GM12878 (cell line): Measurements from ENCODE around the gene PTGR3. TPM values are rescaled to one million over a fixed set of nuclear protein-coding genes. Genes with fewer than 3 reads are reported as not detected.
A peak's percentile ranks its signal among the peaks of the same experiment; 100 is the strongest.

Source experiments
- ATAC-seq: fragments of 200-7000 bp; cut with Tn5 transposase; 3 replicates; pipeline ENCODE4 v1.9.1; 2020; ENCODE audit warnings: mild to moderate bottlenecking, moderate library complexity
- BruUV-seq: library from RNA; stranded (reverse); fragments of 400-500 nt; replicated peaks from 2 replicates; lab custom pipeline; 2021; lab: Mats Ljungman, UMichigan
- CTCF ChIA-PET: fragments of 300-600 bp; sonication (Branson Sonifier 250); formaldehyde crosslinking; extraction: SDS; loops from one replicate; lab custom pipeline; 2021; ENCODE audit warnings: inconsistent platforms; lab: Yijun Ruan, JAX
- POLR2A ChIA-PET: fragments of 350-600 bp; formaldehyde crosslinking; extraction: SDS; loops from one replicate; lab custom pipeline; 2021; ENCODE audit warnings: inconsistent platforms; lab: Charles Lee
- RAD21 ChIA-PET: fragments of 300-600 bp; sonication (Branson Sonifier 250); formaldehyde crosslinking; loops from one replicate; lab custom pipeline; 2023; ENCODE audit warnings: antibody characterized with exemption; ENCODE audit not compliant: unreplicated experiment; lab: Charles Lee
- SMC1A ChIA-PET: fragments of 300-600 bp; sonication (Branson Sonifier 250); formaldehyde crosslinking; loops from one replicate; lab custom pipeline; 2023; ENCODE audit not compliant: unreplicated experiment, uncharacterized antibody; lab: Charles Lee
- DNase-seq: peaks from one replicate; pipeline ENCODE4 v3.0.0-alpha.2; 2011; ENCODE audit warnings: low read depth, low spot score
- FAIRE-seq: peaks from 3 replicates; lab custom pipeline; 2011; peaks lifted over from hg19 to GRCh38; lab: Jason Lieb, UNC
- H2AFZ ChIP-seq: 2 replicates; pipeline ENCODE4 v1.6.0; 2011; ENCODE audit warnings: low read depth, low read length, control low read depth; ENCODE audit not compliant: control insufficient read depth
- H3K27ac ChIP-seq: 2 replicates; pipeline ENCODE4 v1.5.1; 2011; ENCODE audit warnings: control low read depth; ENCODE audit not compliant: control insufficient read depth, insufficient read depth
- H3K27me3 ChIP-seq, 2 experiments: replicated peaks in 1 of 2; 2 replicates each; pipeline versions ENCODE4 v1.6.0 to v1.6.1; 2011; ENCODE audit warnings: low read length in 1 of 2; ENCODE audit not compliant: control insufficient read depth in 2 of 2, insufficient read depth in 2 of 2
- H3K36me3 ChIP-seq, 2 experiments: 2 replicates each; pipeline ENCODE4 v1.5.1; 2011; ENCODE audit warnings: low read length in 1 of 2; ENCODE audit not compliant: control insufficient read depth in 2 of 2, insufficient read depth in 2 of 2
- H3K4me1 ChIP-seq: 2 replicates; pipeline ENCODE4 v1.6.1; 2011; ENCODE audit warnings: mild to moderate bottlenecking, low read length, moderate library complexity, mixed read lengths; ENCODE audit not compliant: control insufficient read depth, insufficient read depth
- H3K4me2 ChIP-seq: 2 replicates; pipeline ENCODE4 v1.6.0; 2011; ENCODE audit warnings: control low read depth; ENCODE audit not compliant: control insufficient read depth, insufficient read depth
- H3K4me3 ChIP-seq: fragments of 200-600 bp; sonication (generic); 2 replicates; pipeline ENCODE4 v1.5.1; 2016
- H3K79me2 ChIP-seq: 2 replicates; pipeline ENCODE4 v1.6.0; 2011; ENCODE audit warnings: low read length; ENCODE audit not compliant: control insufficient read depth, insufficient read depth
- H3K9ac ChIP-seq: 2 replicates; pipeline ENCODE4 v1.8.0; 2011; ENCODE audit warnings: low read length, control low read depth, mixed read lengths; ENCODE audit not compliant: control insufficient read depth, insufficient read depth
- H3K9me3 ChIP-seq: replicated peaks from 3 replicates; pipeline ENCODE4 v1.5.1; 2011; ENCODE audit warnings: mild to moderate bottlenecking, low read length; ENCODE audit not compliant: control insufficient read depth, insufficient read depth
- H4K20me1 ChIP-seq: 2 replicates; pipeline ENCODE4 v1.6.0; 2011; ENCODE audit not compliant: control insufficient read depth, insufficient read depth
- CTCF ChIP-seq, 3 experiments: IDR thresholded peaks in 2 of 3; conservative IDR thresholded peaks in 1 of 3; 2 replicates each; pipeline ENCODE4 v1.5.1; 2011; ENCODE audit warnings: low read depth in 3 of 3, low read length in 3 of 3, mild to moderate bottlenecking in 3 of 3, control low read depth in 2 of 3, moderate library complexity in 2 of 3, inconsistent platforms in 1 of 3, mixed read lengths in 1 of 3; ENCODE audit not compliant: control insufficient read depth in 2 of 3, insufficient read depth in 1 of 3; ENCODE audit errors: extremely low read depth in 1 of 3
- SRF ChIP-seq, 2 experiments: IDR thresholded peaks; 2 replicates each; pipeline ENCODE4 v1.6.1; 2011; ENCODE audit warnings: low read depth in 2 of 2, low read length in 2 of 2, mild to moderate bottlenecking in 1 of 2, moderate library complexity in 1 of 2
- ZNF217 ChIP-seq: fragments of 450-650 bp; IDR thresholded peaks from 2 replicates; pipeline ENCODE4 v1.6.1; 2017; ENCODE audit warnings: antibody characterized with exemption, mild to moderate bottlenecking
- WGBS: methylation state at CpG from one replicate; pipeline ENCODE4 v1.1.6; 2016; ENCODE audit warnings: low lambda C conversion rate; ENCODE audit not compliant: insufficient replicate concordance, insufficient coverage; ENCODE audit errors: missing lambda C conversion rate; 5-methylcytosine and 5-hydroxymethylcytosine counted together
- in situ Hi-C: fragments of 300-500 bp; cut with MboI; formaldehyde crosslinking; loops from 9 replicates; pipeline ENCODE4 v1.14.3; 2018; ENCODE audit warnings: mixed read lengths
- intact Hi-C: fragments of 100-400 bp; cut with micrococcal nuclease; formaldehyde crosslinking; loops from one replicate; pipeline ENCODE4 v1.14.2; 2022; ENCODE audit not compliant: unreplicated experiment
- polyA plus RNA-seq, 11 experiments: library from polyadenylated mRNA; depleted of rRNA in 4 of 11; unstranded in 6 of 11; stranded (reverse) in 5 of 11; fragments of >200 nt; fragmentation: Nextera tagmentation in 4 of 11; fragmentation: Illumina TruSeq in 1 of 11; extraction: Ambion mirVana in 4 of 11; extraction: Trizol in 1 of 11; gene quantifications; 1 replicate in 1 of 11; 2 replicates in 10 of 11; pipeline versions ENCODE4 v1.2.1 to v1.2.3, GENCODE V29; 2011 to 2016; ENCODE audit warnings: inconsistent platforms in 2 of 11, missing spikeins in 2 of 11, low read depth in 1 of 11
- total RNA-seq, 4 experiments: library from RNA; depleted of rRNA in 3 of 4; stranded (reverse); fragments of >200 nt in 3 of 4; fragmentation: Illumina TruSeq in 1 of 4; extraction: Trizol in 1 of 4; gene quantifications; 2 replicates each; pipeline versions ENCODE4 v1.2.1 to v1.2.3, GENCODE V29; 2013 to 2021

The PTGR3 gene
- total and polyA plus RNA-seq, 10 of the 15 experiments (the other 5 are each of a cell fraction or from before 2014, with no cell fraction given): 6.2 to 69.8 (median 21.9) TPM

DNA sequence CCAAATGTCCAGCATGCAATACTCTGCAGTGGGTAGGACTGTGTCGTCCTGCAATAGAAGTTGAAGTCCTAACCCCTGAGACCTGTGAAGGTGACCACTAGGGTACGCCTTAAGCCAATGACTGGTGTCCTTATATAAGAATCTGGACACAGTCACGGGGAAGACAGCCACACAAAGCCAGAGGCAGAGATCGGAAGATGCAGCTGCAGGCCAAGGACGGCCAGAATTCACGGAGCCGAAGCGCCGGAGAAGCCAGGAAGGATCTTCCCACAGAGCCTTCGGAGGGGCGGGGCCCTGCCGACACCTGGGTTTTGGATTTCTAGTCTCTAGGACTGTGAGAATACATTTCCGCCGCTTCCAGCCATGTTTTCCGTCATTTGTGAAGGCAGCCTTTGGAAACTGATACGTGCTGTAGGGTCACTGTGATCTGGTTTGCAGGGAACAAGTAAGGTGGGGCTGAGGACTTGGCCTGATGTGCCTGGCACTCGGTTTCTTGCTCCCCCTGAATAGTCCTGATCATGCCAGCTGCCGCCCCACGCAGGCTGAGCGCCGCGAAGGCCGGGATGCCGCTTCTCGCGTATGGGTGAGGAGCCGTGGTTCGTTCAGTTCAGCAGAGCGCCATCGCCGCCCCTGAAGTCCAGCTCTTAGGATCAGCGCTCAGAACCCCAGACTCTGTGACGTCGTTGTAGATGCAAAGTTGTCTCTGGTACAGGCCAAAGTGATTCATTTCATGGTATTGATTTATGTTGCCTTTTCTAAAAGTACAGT lies 38.7 kb downstream of the PTGR3 start:
- Histone ChIP-seq H3K79me2 (no peaks in the 10 kb centered on the region), H3K4me2 (no peak overlapping the region), H3K9ac (no peak overlapping the region), H3K27me3 (no peaks in the 10 kb centered on the region), H3K27ac (no peak overlapping the region), H3K4me3 (no peak overlapping the region), H3K36me3 (no peaks in the 10 kb centered on the region), H2AFZ (no peak overlapping the region), H3K4me1 (peaks cover 15% of the 10 kb centered on the region), H4K20me1 (no peaks in the 10 kb centered on the region), H3K9me3 (no peaks in the 10 kb centered on the region)
- POLR2A ChIA-PET: no interaction called here
- RAD21 ChIA-PET: no interaction called here
- 76% methylated on average over 34 of the region's 34 CpGs for WGBS
- FAIRE-seq (no peak), DNase-seq (no peak), ATAC-seq (peak; percentile 21; the same call in 1 of the 3 replicates)
- no TSS peak for BruUV-seq
- in situ Hi-C loops: loop anchor here (10.0 kb wide), 1 partner anchor 305 kb away; no protein-coding TSS in a partner anchor
- SMC1A ChIA-PET: no interaction called here
- no peak for TF ChIP-seq SRF (IDR thresholded peaks at IDR 0.05; ENCODE audit: low read depth in 2 of 2, low read length in 2 of 2)
- peak in 1 of 3 experiments; percentile 19; a peak in 1 of 6 replicates for TF ChIP-seq CTCF (IDR thresholded peaks at IDR 0.05 in 2 of 3, conservative IDR thresholded peaks at IDR 0.05 in 1 of 3; ENCODE audit: control insufficient read depth in 2 of 3, extremely low read depth in 1 of 3, insufficient read depth in 1 of 3, low read depth in 3 of 3, low read length in 3 of 3)
- no peak for TF ChIP-seq ZNF217
- intact Hi-C loops: loop anchor here (5.0 to 10.0 kb wide), 3 partner anchors 37 to 305 kb away; partner anchors contain the start of gene PTGR3
- CTCF ChIA-PET: no interaction called here
